Cardiac septum (tissue), 1 donor: ENCODE measurements around the gene KCND3. TPM values are rescaled to one million over a fixed set of nuclear protein-coding genes. Genes with fewer than 3 reads are reported as not detected.

Source experiments
- DNase-seq: peaks from one replicate; pipeline ENCODE4 v3.0.0-alpha.2; 2020; ENCODE audit warnings: low spot score
- intact Hi-C: fragments of 100-400 bp; cut with DNase I; formaldehyde crosslinking; loops from one replicate; pipeline ENCODE4 v1.14.0; 2022
- total RNA-seq: library from RNA; stranded (reverse); fragmentation: NEBNext Ultra II Directional; extraction: Animal tissue kit (Norgen Biotek cat#: 25700); gene quantifications from one replicate; pipeline ENCODE4 v1.2.1, GENCODE V29; 2021
- donor health status: DM: no; HTN: no; CAD: no.

KCND3 gene
- total RNA-seq, 1 donor from 2014 or later, result 14.2 TPM

DNA sequence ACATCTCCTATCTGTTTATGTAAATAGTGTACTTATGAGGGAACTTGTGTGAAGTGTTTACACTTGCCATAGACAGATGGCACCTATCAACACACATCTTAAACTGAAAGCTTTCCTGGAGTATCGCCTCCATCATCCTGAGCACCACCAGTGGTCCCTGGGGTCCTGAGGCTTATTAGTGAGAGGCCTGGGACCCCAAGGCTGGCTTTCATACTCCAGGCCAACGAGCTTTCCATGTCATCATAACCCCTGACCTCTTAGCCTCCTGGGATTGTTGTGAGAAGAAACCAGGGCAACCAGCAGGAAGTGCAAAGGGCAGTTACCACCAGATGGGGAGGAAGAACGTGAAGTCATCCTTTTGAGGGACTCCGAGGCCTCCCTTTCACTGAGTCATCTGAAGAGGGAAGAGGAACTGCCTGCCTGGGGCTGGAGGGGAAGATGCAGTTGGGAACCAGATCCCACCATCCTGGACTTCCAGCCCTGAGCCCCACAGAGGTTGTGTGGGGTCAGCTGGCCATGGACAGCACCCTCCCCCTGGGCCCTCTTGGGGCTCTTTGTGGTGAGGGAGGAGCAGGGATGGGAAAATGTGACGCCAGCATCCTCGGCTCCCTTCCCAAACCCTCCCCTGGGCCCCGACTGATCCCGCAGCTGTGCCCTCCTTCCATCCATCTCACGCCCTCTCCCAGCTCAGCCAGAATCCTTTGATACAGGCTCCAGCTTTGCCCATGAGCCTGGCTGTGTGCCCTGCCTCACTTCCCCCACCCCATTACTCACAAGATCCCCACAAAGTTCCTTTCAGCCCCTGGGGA is 256.1 kb downstream of the KCND3 start:
- DNase-seq, result peak; percentile 92
- intact Hi-C loops, result loop anchor here (1.0 kb wide), 1 partner anchor 22 kb away; the partner anchor contains the start of gene DDX20

- intact Hi-C loops, result loop anchor here (1.0 kb wide), 1 partner anchor 23 kb away; the partner anchor contains the start of gene DDX20
- no peak for DNase-seq
Observed at GRCh38 chr1:111732718-111733117, 256.8 kb downstream of the KCND3 start.

DNA sequence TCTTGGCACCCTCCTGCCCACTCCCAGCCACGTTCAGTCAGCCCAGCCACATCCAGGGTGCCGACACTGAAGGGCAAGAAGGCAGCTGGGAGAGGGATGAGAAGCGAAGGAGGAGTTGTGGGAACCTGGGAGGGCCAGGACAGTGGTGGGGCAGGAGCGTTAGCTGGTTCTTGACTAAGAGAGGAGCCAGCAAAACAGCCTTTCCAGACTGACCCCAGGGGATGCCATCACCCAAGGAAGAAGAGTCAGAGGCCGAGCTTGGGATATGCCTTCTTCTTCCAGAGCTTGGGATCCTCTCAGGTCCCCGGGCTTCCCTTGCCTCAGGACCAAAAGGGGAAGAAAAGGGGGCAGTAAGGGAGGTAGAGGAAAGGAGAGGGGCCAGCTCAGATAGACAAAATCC is 257.5 kb downstream of the KCND3 start:
- intact Hi-C loops, result no loop called here
- DNase-seq, result no peak

DNA sequence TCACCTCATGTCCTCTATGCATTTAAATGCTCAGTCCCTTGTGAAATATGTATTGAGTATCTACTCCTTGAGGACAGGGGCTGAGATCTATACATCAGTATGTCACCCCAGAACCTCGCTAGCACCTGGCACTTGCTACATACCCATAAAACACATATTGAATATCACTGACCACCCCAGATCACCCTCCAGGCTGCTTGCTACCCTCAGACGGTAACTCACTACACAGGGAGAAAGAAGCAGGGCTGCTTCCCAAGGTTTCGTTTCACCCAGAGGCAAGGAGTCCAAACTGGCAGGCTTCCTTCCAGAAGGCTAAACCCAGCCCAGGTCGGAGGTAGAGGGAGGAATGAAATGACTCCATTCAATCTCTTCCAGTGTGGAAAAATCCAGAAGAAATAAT is 258.8 kb downstream of the KCND3 start:
- intact Hi-C loops, result no loop called here
- no peak for DNase-seq

DNA sequence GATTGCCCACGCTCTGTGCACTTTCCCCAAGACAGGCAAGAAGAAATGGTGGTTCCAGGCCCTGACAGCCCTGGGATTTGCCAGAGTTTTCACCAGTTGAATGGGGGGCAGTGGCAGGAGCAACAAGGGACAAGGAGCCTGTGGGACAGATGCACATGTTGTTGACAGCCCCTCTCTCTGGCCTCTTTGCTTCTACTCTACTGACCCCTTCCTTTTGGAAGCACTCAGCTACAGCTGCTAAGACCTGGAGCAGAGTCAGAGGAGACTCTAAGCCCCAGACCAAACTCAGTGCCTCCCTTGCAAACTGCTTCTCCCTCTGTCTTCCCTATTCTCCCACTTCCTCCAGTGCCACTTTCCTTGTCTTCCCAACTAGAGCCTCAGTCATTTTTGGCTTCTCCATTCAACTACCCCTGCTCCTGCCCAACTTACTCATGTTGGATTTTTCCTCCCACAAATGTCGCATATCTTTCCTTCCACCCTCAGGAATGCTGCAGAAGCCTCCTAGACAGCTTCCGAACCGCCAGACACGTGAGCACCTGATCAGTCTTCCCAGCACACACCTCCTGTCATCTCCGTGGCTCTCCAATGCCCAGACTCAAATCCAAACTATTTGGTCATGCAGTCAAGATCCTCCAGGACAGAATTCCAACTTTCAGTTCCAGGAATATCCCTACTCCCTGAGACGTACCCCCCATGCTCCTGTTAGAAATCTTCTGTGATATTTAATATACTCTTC is 259.4 kb downstream of the KCND3 start:
- intact Hi-C loops, result no loop called here
- DNase-seq, result no peak

GRCh38 chr1:111729271-111729921 is 260.1 kb downstream of the KCND3 start:
- intact Hi-C loops, result no loop called here
- peak; percentile 78 for DNase-seq

DNA sequence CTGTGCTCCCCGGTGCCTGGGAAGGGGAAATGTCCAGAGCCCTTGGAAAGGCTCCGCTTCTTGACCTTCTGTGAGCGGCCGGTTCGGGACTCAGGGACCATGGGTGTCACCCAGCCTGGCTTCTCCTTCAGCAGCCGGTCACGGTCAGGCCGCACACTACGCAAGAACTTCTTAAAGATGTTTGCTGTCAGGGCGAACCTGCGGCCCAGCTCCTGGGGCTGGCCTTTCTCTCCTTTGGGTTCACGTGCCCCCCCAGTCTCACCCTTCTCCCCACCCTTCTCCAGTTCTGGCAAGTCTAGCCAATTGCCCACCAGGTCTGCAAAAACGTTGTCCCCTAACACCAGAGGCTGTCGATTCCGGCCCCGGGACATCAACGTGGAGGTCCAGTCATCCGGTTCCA is 262.4 kb downstream of the KCND3 start:
- peak; percentile 72 for DNase-seq
- intact Hi-C loops, result no loop called here

DNA sequence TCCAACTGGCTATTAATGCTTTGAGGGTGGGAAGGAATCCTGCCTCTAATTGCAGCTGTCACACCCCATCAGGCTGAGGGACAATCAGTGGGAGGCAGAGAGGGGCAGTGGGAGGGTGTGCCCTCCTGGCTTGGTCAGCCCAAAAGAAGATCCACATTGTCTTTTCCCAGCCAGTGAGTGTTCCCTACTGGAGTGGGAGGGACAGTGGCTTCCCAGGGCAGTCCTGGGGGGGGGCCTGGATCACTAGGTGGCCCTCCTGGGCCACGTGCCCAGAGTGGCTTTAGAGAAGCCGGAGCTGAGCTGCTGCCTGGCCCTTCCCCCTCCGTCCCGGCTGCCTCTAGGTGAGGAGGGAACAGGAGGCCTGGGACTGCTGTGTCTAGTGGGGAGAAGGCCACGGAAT is 264.3 kb downstream of the KCND3 start:
- intact Hi-C loops, result no loop called here
- peak; percentile 87 for DNase-seq

- no peak for DNase-seq
- intact Hi-C loops, result no loop called here
Observed at GRCh38 chr1:111723871-111724270, 265.6 kb downstream of the KCND3 start.

- DNase-seq, result no peak
- intact Hi-C loops, result no loop called here
Observed at GRCh38 chr1:111723091-111723806, 266.2 kb downstream of the KCND3 start.

- intact Hi-C loops, result loop anchor here (2.0 kb wide), 1 partner anchor 18 kb away; the partner anchor contains the start of gene INKA2
- DNase-seq, result no peak
Observed at GRCh38 chr1:111720977-111721786, 268.3 kb downstream of the KCND3 start.

Other genes starting within 250 kb of the KCND3 start
- gene DDX20, start 233.8 kb downstream of the KCND3 start, total RNA-seq, result 7.6 TPM